ENCODE data around the gene FAM163B. TPM values are rescaled to one million over a fixed set of nuclear protein-coding genes. Genes with fewer than 3 reads are reported as not detected.

The FAM163B gene
- total RNA-seq, 1 experiment from 2014 or later: not detected

- ChIA-PET CTCF (interaction anchor here (0.5 to 1.2 kb wide), 2 partner anchors 76 to 356 kb away, joined by 4 read pairs; no protein-coding TSS in a partner anchor), POLR2A (no interaction called here)
- no peak for DNase-seq
- Mint-ChIP-seq H3K36me3 (ENCODE audit: insufficient read depth, unreplicated experiment) (no peaks in the 10 kb centered on the region), H3K27ac (ENCODE audit: unreplicated experiment) (no peak overlapping the region), H3K27me3 (ENCODE audit: insufficient read depth, unreplicated experiment) (peaks cover 3% of the 10 kb centered on the region), H3K4me1 (ENCODE audit: low read depth, unreplicated experiment) (no peaks in the 10 kb centered on the region), H3K4me3 (ENCODE audit: unreplicated experiment) (no peak overlapping the region), H3K9me3 (ENCODE audit: unreplicated experiment) (no peaks in the 10 kb centered on the region)
- no TSS peak for BruUV-seq (replicated peaks)
- H3K4me1 ChIP-seq: no peaks in the 10 kb centered on the region
- H3K36me3 ChIP-seq (ENCODE audit: control insufficient read depth, insufficient read depth, low read length): no peaks in the 10 kb centered on the region
- TF ChIP-seq CTCF (IDR thresholded peaks at IDR 0.05; ENCODE audit: insufficient read depth in 1 of 2, low read depth in 1 of 2, low read length in 1 of 2, severe bottlenecking in 1 of 2, unreplicated experiment in 1 of 2): no peak
- no peak overlapping the region for H3K4me3 ChIP-seq (ENCODE audit: low read depth, low read length)
- no peaks in the 10 kb centered on the region for H3K27me3 ChIP-seq (replicated peaks; ENCODE audit: control insufficient read depth, insufficient read depth, low read length)
- intact Hi-C loops (cut with micrococcal nuclease; ENCODE audit: unreplicated experiment): no loop called here
- H3K9me3 ChIP-seq: no peaks in the 10 kb centered on the region
Measured at GRCh38 chr9:133543772-133544467, 65.3 kb downstream of the FAM163B start.

- no peaks in the 10 kb centered on the region for H3K27me3 ChIP-seq (replicated peaks; ENCODE audit: control insufficient read depth, insufficient read depth, low read length)
- no peaks in the 10 kb centered on the region for H3K4me1 ChIP-seq
- no peak for TF ChIP-seq CTCF (IDR thresholded peaks at IDR 0.05; ENCODE audit: insufficient read depth in 1 of 2, low read depth in 1 of 2, low read length in 1 of 2, severe bottlenecking in 1 of 2, unreplicated experiment in 1 of 2)
- DNase-seq: no peak
- Mint-ChIP-seq H3K27ac (ENCODE audit: unreplicated experiment) (no peak overlapping the region), H3K27me3 (ENCODE audit: insufficient read depth, unreplicated experiment) (peaks cover 3% of the 10 kb centered on the region), H3K9me3 (ENCODE audit: unreplicated experiment) (no peaks in the 10 kb centered on the region), H3K4me3 (ENCODE audit: unreplicated experiment) (no peak overlapping the region), H3K4me1 (ENCODE audit: low read depth, unreplicated experiment) (no peaks in the 10 kb centered on the region), H3K36me3 (ENCODE audit: insufficient read depth, unreplicated experiment) (no peaks in the 10 kb centered on the region)
- CTCF ChIA-PET: no interaction called here
- intact Hi-C loops (cut with micrococcal nuclease; ENCODE audit: unreplicated experiment): no loop called here
- no peaks in the 10 kb centered on the region for H3K36me3 ChIP-seq (ENCODE audit: control insufficient read depth, insufficient read depth, low read length)
- no peaks in the 10 kb centered on the region for H3K9me3 ChIP-seq
- POLR2A ChIA-PET: no interaction called here
- H3K4me3 ChIP-seq (ENCODE audit: low read depth, low read length): no peak overlapping the region
- no TSS peak for BruUV-seq (replicated peaks)
Measured at GRCh38 chr9:133542002-133542401, 67.2 kb downstream of the FAM163B start.

GRCh38 chr9:133540698-133541025 is 68.5 kb downstream of the FAM163B start:
- no TSS peak for BruUV-seq (replicated peaks)
- no peak for DNase-seq
- no peak for TF ChIP-seq CTCF (IDR thresholded peaks at IDR 0.05; ENCODE audit: insufficient read depth in 1 of 2, low read depth in 1 of 2, low read length in 1 of 2, severe bottlenecking in 1 of 2, unreplicated experiment in 1 of 2)
- Mint-ChIP-seq H3K27ac (ENCODE audit: unreplicated experiment) (no peak overlapping the region), H3K9me3 (ENCODE audit: unreplicated experiment) (no peaks in the 10 kb centered on the region), H3K27me3 (ENCODE audit: insufficient read depth, unreplicated experiment) (peaks cover 3% of the 10 kb centered on the region), H3K4me3 (ENCODE audit: unreplicated experiment) (no peak overlapping the region), H3K36me3 (ENCODE audit: insufficient read depth, unreplicated experiment) (no peaks in the 10 kb centered on the region), H3K4me1 (ENCODE audit: low read depth, unreplicated experiment) (no peaks in the 10 kb centered on the region)
- Histone ChIP-seq H3K36me3 (ENCODE audit: control insufficient read depth, insufficient read depth, low read length) (no peaks in the 10 kb centered on the region), H3K9me3 (no peaks in the 10 kb centered on the region), H3K27me3 (replicated peaks; ENCODE audit: control insufficient read depth, insufficient read depth, low read length) (no peaks in the 10 kb centered on the region), H3K4me3 (ENCODE audit: low read depth, low read length) (no peak overlapping the region), H3K4me1 (no peaks in the 10 kb centered on the region)
- ChIA-PET POLR2A (no interaction called here), CTCF (no interaction called here)
- intact Hi-C loops (cut with micrococcal nuclease; ENCODE audit: unreplicated experiment): no loop called here
